HG03025 (cell line): ENCODE data around the gene OSBP2.

Experiments used
- ATAC-seq: cut with Tn5 transposase; IDR thresholded peaks from one replicate; pipeline ENCODE4 v1.9.1; 2021; ENCODE audit warnings: mild to moderate bottlenecking, moderate library complexity; ENCODE audit not compliant: unreplicated experiment, low FRiP score

Gene OSBP2

GRCh38 chr22:30920407-30920806 lies 225.7 kb downstream of the OSBP2 start:
- ATAC-seq = no peak

GRCh38 chr22:30921108-30921507 lies 226.4 kb downstream of the OSBP2 start:
- ATAC-seq = no peak

DNA sequence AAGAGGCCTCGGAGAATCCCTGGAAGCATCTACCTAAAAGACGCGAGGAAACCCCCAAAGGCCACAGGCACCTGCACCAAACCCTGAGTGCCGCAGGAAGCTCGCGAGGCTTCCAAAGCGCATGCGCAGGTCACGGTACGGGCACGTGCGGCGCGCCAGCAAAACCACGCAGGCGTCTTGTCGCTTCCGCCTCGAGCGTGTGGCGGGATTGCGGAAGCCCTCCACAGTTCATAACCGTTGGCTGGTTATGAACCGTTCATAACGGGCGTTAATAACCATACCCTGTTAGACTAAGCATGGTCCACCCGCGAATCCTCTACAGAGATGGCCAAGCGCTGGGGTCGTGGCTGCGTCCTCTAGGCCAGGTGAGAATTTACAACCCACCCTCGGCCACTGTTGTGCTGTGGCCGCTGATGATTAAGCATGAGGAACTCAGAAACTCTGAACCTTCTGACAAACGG lies 227.5 kb downstream of the OSBP2 start:
- ATAC-seq = no peak

DNA sequence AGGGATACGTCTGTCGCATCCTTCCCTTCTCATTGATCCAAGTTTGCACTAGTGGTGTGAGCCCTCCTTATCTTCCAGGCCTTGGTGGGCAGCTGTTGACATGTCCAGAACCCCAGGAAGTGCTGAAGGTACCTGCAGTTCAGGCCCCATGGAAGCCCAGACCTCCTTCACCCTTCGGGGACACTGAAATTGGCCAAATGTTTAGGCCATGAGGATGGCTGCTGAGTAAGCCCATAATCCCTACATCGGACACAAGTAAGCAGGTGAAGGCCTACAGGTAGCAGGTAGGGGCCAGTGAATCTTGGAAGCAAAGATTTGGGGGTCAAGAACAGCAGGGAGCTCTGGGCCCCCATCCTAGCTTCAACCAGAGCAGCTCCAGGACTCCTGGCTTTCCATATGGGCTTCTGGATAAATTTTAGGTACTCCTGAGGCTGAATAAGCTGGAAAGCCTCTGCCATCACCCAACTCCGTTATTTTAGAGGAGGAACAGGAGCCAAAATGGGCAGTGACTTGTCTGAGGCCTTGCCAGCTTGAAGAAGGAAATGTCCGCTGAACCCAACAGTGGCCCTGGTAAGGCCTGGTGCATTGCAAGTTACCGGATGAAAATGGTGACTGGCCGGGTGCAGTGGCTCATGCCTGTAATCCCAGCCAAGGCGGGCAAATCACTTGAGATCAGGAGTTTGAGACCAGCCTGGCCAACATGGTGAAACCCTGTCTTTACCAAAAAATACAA lies 228.7 kb downstream of the OSBP2 start:
- no peak for ATAC-seq

GRCh38 chr22:30925667-30926066 lies 231.0 kb downstream of the OSBP2 start:
- no peak for ATAC-seq

- ATAC-seq = no peak
Measured at GRCh38 chr22:30926706-30927105, 232.0 kb downstream of the OSBP2 start.

DNA sequence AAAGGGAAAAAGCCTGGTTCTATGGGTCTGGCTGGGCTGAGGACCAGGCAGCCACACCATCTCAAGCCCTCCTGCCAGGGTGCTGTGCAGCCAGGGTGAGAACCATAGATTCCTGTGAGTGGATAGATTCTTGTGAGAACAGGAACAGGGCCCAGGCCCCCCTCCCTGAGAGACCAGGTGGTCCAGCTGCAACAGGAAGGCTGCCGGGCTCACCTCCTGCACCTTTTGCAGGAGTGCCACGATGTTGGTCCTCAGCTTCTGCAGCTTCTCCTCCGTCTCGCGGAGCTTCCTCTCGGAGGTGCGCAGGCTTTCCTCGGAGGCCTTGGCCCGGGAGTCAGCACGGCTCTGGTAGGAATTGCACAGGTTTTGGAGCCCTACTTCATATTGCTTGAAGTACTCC lies 233.1 kb downstream of the OSBP2 start:
- no peak for ATAC-seq

- ATAC-seq = no peak
Measured at GRCh38 chr22:30928401-30928800, 233.7 kb downstream of the OSBP2 start.

DNA sequence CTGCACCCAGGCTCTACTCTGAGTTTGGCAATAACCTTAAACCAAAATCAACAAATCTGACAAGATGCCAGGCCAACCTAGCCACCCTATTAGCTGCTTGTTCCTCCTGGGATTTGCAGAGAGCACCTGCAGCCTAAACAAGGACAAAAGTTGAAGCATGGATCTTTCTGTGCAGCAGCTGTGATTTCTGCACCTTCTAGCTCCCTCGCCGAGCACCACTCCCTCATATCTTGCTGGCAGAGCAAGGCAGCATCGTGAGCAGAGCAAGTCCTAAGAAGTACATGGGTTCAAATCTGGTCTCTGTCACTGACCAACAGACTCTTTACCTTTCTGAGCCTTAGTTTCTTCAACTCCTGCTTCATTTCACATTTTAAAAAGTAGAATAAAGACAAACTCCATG lies 235.6 kb downstream of the OSBP2 start:
- ATAC-seq = no peak

GRCh38 chr22:30931541-30932300 lies 237.0 kb downstream of the OSBP2 start:
- no peak for ATAC-seq

DNA sequence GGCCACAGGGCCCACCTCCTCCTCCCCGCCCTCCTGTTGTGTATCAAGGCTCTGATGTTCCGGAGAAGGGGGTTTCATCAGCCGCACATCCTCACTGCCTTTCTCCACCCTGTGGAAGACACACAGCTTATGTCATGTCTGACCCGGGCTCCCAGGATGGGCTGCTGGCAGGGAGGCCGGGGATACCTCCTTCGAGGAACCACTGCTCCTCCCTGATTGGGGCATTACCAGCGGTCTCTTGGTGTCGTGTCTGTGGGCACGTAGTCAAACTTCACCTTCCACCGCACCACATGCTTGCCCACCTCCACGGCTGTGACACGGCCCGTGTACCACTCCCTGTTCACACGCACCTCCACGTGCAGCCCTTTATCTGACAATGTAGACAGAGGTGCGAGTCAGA lies 238.0 kb downstream of the OSBP2 start:
- no peak for ATAC-seq

DNA sequence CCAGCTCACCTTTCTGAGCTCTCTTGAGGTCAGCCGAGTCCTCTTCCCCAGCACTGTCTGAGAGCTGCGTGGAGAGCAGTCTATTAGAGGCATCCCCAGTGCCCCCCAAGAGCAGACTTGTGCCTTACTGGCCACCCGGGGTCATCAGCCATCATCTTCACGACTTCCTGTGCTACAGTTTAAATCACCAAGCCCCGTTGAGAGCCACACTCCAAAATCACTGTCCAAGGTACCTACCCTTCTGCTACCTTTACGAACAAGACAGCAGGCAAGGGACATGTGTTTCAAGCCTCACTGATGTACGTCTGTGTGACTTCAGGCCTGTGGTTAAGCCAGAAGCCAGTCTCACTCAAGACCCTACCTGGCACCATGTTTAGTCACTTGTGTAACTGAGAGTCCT lies 238.8 kb downstream of the OSBP2 start:
- ATAC-seq = no peak

DNA sequence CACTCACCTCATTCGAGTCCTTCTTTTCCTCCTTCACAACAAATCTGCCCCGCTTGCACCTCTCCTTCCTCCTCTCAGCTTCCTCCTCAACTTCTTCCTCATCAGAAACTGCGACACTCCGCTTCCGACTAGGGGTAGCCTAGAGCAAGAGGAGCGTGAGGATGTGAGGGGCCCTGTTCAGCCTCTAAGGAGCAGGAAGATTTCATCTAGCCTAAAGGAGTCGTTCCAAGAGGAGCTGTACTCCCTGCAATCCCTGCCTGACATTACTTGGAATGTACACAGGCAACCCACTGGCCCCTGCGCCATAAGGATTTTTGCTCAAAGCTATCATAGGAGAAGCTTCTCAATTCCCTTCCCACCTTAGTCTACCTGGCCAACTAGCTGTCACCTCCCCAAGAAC lies 239.4 kb downstream of the OSBP2 start:
- no peak for ATAC-seq

DNA sequence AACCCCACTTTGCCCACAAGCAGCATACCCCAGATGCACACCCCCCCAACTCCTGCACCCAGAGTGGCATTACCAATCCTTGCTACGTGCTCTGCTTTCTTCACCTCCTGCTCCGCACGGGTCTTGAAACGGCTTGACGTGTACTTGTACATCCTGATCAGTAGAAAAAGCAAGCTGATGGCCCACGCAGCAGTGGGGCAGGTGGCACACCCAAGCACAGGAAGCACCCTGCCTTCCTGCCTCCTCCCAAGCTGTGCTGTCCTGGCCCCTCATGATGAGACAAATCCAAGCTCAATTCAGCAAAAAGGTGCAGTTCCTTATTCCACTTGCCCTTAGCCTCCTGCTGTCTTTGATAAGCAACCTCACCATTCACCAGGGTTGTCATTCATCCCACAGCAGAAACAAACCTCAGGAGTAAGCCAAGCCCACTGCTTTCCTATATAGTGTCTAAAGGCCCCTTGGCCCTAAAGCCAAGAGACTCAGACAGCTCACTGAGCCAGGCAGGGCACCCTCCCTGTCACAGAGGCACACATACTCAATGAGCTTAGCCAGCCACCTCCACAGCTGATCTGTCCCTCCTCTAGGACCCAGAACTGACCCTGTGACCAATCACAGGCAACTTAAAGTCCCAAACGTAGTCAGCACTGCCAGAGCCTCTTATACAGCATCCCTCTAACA lies 246.2 kb downstream of the OSBP2 start:
- no peak for ATAC-seq

DNA sequence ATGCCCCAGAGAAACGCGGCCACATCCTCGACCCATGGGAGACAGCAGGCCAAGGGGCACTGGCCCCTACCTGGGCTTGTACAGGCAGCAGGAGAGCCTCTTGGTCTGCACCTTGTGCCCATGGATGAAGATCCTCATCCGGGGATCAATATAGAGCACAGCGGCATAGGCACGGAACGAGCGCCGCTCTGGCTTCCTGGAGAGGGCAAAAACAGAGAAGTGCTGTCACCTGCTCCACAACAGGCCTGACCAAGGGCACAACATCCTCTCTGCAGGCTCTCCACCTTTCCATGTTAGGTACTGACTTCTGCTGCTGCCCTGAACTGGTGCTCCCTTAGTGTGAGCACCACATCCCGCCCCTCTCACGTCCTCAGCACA lies 246.7 kb downstream of the OSBP2 start:
- ATAC-seq = no peak

DNA sequence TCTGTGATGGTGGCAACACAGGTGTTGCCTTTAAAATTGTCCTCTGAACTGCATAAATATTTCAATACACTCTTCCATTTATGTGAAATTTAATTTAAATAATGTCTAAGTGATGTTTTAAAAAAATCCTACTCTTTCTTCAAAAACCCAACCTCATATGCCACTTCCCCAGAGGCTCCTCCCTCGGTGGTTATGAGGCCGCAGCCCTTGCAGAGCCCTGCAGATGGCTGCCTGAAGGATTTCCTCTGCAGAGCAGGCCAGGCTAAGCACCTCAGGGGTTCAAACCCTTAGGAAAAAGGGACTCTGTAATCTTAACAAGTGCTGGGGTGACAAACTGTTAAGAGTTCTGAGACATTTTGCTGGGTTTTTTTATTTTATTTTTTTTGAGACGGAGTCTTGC lies 248.7 kb downstream of the OSBP2 start:
- ATAC-seq = no peak

DNA sequence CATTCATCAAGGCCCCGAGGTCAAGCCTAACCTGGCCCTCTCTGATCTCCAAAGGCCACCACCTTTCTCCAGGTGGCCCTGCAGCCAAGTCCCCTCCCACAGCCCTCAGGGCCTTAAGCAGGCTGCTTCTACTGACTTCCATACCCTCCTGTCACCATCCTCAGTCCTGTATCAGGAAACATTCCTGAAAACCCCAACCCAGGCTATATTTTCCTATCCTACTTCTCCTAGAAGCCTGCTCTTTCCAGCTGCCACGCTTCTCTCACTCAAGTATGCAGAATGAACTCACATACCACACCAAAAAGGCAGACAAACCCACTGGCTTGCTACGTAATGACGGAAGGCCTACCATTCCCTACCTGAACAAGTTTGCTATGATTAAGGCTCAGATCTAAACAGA lies 250.3 kb downstream of the OSBP2 start:
- ATAC-seq = no peak

DNA sequence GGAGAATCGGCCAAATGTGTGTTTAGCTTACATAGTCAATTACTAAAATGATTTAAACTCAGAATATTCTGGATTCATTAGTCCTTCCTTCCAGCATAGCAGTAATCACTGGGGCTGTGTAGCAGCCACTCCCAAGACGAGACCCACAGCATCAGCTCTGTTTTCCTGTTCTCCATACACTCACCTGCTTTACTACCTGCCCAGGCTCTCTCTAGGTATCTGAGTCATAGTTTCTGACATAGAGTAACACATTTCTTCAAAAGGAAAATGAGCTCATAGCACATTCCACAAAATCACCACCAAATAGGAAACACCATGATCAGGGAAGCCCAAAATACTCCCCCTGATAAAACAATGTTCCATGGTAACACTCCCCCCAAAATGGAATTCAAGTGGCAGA lies 251.0 kb downstream of the OSBP2 start:
- ATAC-seq = no peak

GRCh38 chr22:30946354-30946753 lies 251.7 kb downstream of the OSBP2 start:
- ATAC-seq = no peak

DNA sequence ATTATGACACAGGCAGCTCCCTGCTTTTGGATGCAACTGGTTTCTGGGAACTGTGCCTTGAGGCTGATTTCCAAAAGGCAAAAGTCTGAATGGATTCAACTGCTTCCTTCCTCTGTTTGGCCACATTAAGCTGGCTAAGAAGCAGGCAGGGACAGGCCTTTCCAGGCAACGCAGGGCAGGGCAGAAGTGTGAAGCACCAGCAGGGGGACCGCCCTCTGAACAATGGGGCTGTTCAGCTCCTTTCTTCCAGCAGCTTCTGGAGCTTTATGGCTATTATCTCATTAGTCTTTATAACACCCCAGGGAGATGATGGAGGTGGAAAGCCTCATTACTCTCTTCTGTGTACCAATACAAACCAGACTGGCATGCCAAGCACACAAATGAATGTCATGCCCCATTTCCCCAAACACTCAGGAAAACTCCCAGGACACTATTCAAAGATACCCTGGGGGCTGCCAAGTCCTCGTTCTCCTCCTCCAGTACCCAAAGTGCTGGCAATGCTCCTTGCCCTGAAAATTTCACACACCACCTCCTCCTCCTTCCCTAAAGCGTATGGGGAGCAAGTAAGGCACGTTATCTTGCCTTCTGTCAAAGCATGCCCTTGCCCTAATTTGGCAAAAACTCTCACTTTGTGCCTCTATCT lies 252.6 kb downstream of the OSBP2 start:
- no peak for ATAC-seq

DNA sequence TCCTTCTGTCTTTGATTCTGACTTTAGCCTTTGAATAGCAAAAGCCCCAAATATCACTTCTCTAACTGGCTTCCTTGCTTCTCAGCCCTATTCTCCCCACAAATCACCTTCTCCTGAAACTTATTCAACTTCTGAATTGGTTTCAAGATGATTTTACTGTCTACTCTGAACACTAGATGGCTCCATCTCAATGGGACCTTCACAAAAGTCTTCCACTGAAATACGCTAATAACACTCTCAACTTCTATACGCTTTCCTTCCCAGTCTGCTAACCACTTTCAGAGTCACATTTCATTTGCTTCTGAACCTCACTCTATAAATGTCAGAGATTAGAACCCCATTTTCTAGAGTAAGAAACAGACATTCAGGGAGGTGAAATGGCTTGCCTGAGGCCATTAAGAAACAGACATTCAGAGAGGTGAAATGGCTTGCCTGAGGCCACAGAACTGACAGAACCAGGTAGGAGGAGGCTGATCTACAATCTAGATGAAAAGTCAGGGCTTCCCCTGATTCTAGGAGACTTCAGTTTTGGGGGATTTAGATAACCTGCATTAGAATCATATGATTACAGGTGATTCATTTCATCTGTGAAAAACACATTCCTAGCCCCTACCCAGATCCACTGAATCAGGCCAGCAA lies 253.3 kb downstream of the OSBP2 start:
- ATAC-seq = no peak
